H4 (cell line): Measurements from ENCODE around the gene CHST3. TPM values are rescaled to one million over a fixed set of nuclear protein-coding genes. Genes with fewer than 3 reads are reported as not detected.
A peak's percentile ranks its signal among the peaks of the same experiment; 100 is the strongest.
"Not testable (repeated sequence)": the region's sequence is repeated elsewhere in the genome, so short reads cannot be mapped to it uniquely, and the experiment has no call there.

ENCODE experiments used
- DNase-seq: peaks from one replicate; pipeline ENCODE4 v3.0.0-alpha.2; 2015; ENCODE audit warnings: low spot score
- total RNA-seq: library from RNA; depleted of rRNA; stranded (reverse); fragments of >200 nt; shearing (Covaris generic); gene quantifications from 2 replicates; pipeline ENCODE4 v1.2.3, GENCODE V29; 2014

The CHST3 gene
- total RNA-seq, 1 experiment from 2014 or later = 4.0 TPM

DNA sequence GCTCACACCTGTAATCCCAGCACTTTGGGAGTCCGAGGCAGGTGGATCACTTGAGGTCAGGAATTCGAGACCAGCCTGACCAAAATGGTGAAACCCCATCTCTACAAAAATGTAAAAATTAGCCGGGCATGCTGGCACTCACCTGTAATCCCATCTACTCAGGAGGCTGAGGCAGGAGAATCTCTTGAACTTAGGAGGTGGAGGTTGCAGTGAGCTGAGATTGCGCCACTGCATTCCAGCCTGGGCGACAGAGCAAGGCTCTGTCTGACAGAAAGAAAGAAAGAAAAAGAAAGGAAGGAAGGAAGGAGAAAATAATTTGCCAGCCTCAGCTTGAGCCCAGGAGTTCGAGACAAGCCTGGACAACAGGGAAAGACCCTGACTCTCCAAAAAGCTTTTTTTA lies 24.7 kb downstream of the CHST3 start:
- not testable (repeated sequence) for DNase-seq

GRCh38 chr10:71989661-71990454 lies 25.7 kb downstream of the CHST3 start:
- DNase-seq = no peak

DNA sequence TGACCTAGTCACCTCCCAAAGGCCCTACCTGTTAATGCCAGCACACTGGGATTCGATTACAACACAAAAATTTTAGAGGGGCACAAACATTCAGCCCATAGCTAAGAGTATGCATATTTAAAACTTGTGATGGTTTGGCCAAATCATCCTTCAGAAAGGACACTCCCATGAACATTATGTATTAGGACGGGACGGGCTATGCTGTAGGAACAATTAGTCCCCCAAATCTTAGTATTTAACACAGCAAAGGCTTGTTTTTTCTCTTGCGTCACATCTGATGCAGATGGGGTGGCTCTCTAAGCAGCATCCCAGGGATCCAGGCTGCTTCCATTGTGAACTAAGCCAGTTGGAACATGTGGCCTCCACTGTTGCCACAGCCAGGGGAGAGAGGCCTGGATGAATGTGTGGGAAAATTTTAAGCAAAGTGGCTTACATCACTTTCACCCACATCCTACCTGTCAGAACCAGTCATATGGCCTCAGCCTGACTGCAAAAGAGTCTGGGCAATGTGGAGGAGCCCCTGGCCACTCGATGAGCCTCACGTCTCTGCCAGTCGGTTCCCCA lies 26.6 kb downstream of the CHST3 start:
- DNase-seq = no peak

GRCh38 chr10:71995449-71995848 lies 31.3 kb downstream of the CHST3 start:
- no peak for DNase-seq

GRCh38 chr10:71995887-71996575 lies 31.8 kb downstream of the CHST3 start:
- no peak for DNase-seq

GRCh38 chr10:71996592-71997371 lies 32.6 kb downstream of the CHST3 start:
- DNase-seq = no peak

GRCh38 chr10:71998119-71998839 lies 34.1 kb downstream of the CHST3 start:
- no peak for DNase-seq

DNA sequence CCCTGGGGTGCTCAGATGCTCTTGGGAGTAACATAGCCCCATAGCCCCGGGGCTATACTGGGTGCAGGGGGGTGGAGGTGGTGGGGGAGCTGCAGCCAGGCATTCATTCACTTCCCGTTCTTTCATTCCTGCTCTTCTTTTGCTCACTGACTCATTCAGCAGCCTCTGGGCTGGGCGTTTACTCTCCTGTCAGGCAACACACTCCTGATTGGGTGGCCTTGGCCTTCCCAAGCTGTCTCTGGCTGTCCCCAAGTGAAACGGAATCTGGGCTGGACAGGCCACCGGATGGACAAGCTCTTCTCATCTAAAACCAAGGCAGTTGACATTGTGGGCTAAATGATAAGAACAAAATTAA lies 34.6 kb downstream of the CHST3 start:
- peak; percentile 60 for DNase-seq

- DNase-seq = no peak
Observed at GRCh38 chr10:71999360-72000072, 35.3 kb downstream of the CHST3 start.

DNA sequence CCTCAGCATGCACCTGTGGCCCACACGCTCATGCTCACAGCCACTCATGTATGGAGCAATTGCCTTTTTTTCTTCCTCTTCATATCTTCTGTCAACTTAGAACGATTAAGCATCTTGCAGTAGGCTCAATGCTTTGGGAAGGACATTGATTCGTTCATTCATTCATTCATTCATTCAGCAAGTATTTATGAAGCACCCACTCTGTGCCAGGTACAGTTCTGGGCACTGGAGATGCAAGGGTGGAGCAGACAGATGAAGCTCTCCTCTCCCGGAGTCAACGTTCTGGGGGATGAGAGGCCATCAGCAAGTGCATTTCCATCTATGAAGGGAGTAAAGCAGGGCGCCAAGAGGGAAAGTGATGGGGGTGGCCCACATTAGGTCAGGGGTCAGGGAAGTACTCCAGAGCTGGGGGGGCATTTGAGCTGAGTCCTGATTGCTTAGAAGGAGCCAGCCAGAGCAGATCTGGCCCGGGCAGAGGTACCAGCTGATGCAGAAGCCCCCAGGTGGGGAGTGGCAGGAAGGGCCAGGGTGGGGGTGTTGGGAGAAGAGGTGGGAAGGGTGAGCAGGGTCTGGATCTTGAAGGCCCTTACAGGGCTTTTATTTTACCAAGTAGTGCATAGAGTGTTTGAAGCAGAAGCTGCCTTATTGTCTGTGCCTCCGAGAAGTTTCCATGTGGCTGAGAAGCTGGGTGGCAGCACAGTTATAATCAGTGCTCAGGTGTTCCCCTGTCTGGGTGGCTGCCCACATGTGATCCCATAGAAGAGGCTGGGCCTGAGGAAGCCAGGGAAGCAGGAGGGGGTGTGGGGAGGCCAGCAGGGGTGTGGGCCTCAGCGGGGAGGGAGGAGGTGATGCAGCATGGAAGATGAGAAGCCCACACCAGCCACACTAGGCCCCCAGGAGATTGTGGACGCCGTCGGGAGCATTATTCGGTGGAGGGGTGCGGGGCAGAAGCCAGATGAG lies 36.2 kb downstream of the CHST3 start:
- no peak for DNase-seq

DNA sequence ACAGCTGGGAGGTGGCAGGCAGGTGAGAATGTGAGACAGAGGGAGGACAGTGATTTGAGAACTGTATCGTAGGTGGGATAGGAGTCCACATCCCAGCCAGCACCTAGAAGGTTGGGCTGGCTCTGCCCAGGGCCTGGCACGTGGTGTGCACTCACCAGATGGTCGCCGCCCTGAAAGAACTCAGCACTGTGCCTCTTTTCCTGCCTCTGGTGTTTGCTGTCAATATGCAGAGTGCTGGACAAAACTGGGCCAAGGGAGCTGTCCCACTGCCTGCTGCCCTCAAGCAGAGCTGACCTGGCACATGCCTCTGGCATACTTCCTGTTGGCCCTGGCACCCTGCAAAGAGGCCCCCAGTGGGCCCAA lies 36.8 kb downstream of the CHST3 start:
- no peak for DNase-seq

DNA sequence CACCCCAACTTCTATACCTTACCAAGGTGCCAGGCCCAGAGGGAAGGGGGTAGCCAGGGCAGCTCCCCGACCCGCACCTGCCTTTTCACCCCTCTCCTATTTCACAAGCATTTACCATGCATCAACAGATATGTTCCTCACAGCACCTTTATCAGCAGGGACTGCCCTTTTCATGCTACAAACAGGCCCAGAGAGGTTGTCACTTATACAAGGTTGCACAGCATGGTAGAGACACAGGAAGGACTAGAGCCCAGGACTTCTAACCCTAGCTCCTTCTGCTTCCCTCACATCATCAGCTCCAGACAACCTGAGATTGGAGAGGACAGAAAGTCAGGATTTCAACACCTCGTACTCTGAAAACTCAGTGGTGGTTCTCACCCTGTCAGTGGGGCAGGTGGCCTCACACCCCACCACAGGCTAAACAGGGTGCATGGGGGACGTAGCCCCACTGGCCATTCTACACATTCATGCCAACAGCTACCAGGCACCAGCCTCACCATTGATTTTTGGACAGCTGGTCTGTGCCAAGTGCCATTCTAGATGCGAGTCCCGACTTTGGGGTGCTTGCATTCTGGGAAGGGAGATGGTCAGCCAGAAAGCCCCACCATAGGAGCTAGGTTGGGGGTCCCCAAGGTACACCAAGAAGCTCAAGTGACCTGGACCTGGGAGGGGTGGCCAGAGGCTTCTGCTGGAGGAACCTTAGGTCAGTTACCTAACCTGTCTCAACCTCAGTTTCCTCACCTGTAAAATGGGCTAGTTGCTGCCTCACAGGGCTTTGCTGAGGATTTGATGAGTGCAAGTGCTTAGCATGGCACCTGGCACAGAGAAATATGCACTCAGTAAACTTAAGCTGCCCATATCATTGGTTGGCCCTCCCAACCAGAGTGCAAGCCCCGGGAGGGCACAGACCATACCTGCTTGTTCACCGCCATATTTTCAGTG lies 38.4 kb downstream of the CHST3 start:
- no peak for DNase-seq

GRCh38 chr10:72006026-72006425 lies 41.8 kb downstream of the CHST3 start:
- no peak for DNase-seq

DNA sequence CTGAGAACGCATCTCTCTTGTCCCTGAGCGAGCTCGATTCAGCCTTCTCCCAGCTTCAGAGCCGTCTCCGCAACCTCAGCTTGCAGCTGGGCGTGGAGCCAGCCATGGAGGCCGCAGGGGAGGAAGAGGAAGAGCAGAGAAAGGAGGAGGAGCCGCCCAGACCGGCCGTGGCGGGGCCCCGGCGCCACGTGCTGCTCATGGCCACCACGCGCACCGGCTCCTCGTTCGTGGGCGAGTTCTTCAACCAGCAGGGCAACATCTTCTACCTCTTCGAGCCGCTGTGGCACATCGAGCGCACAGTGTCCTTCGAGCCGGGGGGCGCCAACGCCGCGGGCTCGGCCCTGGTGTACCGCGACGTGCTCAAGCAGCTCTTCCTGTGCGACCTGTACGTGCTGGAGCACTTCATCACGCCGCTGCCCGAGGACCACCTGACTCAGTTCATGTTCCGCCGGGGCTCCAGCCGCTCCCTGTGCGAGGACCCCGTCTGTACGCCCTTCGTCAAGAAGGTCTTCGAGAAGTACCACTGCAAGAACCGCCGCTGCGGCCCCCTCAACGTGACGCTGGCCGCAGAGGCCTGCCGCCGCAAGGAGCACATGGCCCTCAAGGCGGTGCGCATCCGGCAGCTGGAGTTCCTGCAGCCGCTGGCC lies 43.2 kb downstream of the CHST3 start:
- no peak for DNase-seq

DNA sequence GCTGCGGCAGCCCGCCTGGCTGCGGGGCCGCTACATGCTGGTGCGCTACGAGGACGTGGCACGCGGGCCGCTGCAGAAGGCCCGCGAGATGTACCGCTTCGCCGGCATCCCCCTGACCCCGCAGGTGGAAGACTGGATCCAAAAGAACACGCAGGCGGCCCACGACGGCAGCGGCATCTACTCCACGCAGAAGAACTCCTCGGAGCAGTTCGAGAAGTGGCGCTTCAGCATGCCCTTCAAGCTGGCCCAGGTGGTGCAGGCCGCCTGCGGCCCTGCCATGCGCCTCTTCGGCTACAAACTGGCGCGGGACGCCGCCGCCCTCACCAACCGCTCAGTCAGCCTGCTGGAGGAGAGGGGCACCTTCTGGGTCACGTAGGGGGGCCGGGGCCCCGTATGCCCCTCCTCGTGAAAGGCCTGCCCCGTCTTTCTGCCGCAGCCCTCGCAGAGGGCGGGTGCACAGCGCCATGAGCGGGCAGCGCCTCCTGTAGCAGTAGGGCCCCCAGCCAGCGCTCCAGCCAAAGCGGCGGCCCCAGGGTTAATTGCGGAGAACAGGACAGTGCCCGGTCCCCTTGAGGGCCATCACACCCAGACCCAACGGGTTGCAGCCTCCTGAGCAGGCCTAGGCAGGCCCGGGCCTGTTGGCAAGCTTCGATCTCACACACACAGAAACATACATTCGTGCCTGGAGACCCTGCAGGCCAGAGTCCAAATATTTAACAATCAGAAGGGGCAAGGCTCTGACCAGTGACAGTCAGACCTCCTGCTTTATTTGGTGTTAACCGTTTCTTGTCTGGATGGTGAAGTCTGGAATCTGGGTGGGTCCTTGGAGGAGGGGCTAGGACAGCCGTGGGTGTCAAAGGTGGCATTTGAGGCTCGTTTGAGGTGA lies 44.1 kb downstream of the CHST3 start:
- no peak for DNase-seq

DNA sequence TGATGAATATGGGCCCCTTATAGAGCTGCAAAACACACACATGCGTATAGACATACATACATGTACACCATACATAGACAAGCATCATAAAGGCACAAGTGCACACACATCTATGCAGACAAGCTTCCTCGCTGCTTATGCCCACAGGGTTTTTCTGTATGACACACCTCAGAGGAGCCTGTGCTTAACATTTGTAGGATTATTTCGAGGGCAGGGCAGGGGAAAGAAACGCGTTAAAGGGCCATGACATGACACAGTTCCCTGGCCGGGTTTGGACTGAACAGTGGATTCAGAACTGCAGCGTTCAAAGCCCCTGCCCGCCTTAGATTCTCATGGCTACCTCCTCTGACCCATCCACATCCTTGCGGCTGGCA lies 44.8 kb downstream of the CHST3 start:
- DNase-seq = no peak

GRCh38 chr10:72009425-72010081 lies 45.4 kb downstream of the CHST3 start:
- peak; percentile 92 for DNase-seq
